ENCODE measurements around the gene HMGB4.

GRCh38 chr1:33824971-33825370 lies 38.9 kb upstream of the HMGB4 start:
- TF ChIP-seq CTCF (IDR thresholded peaks at IDR 0.05) (no peak), POLR2AphosphoS5 (IDR thresholded peaks at IDR 0.05) (no peak), POLR2A (IDR thresholded peaks at IDR 0.05) (no peak)
